ENCODE data around the gene HSD3B7.

GRCh38 chr16:30980434-30980833 lies 4.6 kb upstream of the HSD3B7 start:
- TF ChIP-seq ZNF207 (IDR thresholded peaks at IDR 0.05; ENCODE audit: borderline replicate concordance) (no peak), RAD51 (IDR thresholded peaks at IDR 0.05) (no peak), CREB1 (IDR thresholded peaks at IDR 0.05; ENCODE audit: low read depth) (no peak), NR2C1 (IDR thresholded peaks at IDR 0.05) (no peak), MTA3 (IDR thresholded peaks at IDR 0.05; ENCODE audit: borderline replicate concordance, low read length) (no peak), NBN (IDR thresholded peaks at IDR 0.05) (no peak), CTCF (IDR thresholded peaks at IDR 0.05 in 2 of 3, conservative IDR thresholded peaks at IDR 0.05 in 1 of 3; ENCODE audit: control insufficient read depth in 2 of 3, extremely low read depth in 1 of 3, insufficient read depth in 1 of 3, low read depth in 3 of 3, low read length in 3 of 3) (no peak), ATF3 (IDR thresholded peaks at IDR 0.05; ENCODE audit: borderline replicate concordance, extremely low read depth, low read depth, low read length) (no peak), ATF7 (IDR thresholded peaks at IDR 0.05; ENCODE audit: low read depth) (no peak), NRF1 (conservative IDR thresholded peaks at IDR 0.05; ENCODE audit: low read depth, low read length) (no peak)
- TF ChIP-seq, protein P1, sequence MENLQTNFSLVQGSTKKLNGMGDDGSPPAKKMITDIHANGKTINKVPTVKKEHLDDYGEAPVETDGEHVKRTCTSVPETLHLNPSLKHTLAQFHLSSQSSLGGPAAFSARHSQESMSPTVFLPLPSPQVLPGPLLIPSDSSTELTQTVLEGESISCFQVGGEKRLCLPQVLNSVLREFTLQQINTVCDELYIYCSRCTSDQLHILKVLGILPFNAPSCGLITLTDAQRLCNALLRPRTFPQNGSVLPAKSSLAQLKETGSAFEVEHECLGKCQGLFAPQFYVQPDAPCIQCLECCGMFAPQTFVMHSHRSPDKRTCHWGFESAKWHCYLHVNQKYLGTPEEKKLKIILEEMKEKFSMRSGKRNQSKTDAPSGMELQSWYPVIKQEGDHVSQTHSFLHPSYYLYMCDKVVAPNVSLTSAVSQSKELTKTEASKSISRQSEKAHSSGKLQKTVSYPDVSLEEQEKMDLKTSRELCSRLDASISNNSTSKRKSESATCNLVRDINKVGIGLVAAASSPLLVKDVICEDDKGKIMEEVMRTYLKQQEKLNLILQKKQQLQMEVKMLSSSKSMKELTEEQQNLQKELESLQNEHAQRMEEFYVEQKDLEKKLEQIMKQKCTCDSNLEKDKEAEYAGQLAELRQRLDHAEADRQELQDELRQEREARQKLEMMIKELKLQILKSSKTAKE (IDR thresholded peaks at IDR 0.05; ENCODE audit: low read depth, poor library complexity, severe bottlenecking), result no peak
